Loucy (cell line): ENCODE results near the gene FALEC.

Experiments
- H2AFZ ChIP-seq: fragments of 200-600 bp; sonication (generic); 2 replicates; pipeline ENCODE4 v1.6.0; 2016; ENCODE audit warnings: antibody characterized with exemption, mild to moderate bottlenecking, low read length, moderate library complexity
- H3F3A ChIP-seq: fragments of 200-600 bp; 2 replicates; pipeline ENCODE4 v1.6.0; 2016; ENCODE audit warnings: antibody characterized with exemption, low read depth, mild to moderate bottlenecking
- H3K27me3 ChIP-seq: fragments of 200-600 bp; sonication (generic); 2 replicates; pipeline ENCODE4 v1.6.1; 2014; ENCODE audit warnings: low read length, mild to moderate bottlenecking; ENCODE audit not compliant: insufficient read depth, poor library complexity, severe bottlenecking
- H3K36me3 ChIP-seq: fragments of 200-600 bp; sonication (generic); 2 replicates; pipeline ENCODE4 v1.6.1; 2016; ENCODE audit warnings: low read length; ENCODE audit not compliant: insufficient read depth
- H3K4me1 ChIP-seq: fragments of 200-600 bp; sonication (generic); 2 replicates; pipeline ENCODE4 v1.5.1; 2014; ENCODE audit warnings: low read length, mild to moderate bottlenecking; ENCODE audit not compliant: insufficient read depth, poor library complexity, severe bottlenecking
- H3K4me2 ChIP-seq: fragments of 200-600 bp; sonication (generic); 2 replicates; pipeline ENCODE4 v1.6.0; 2014; ENCODE audit warnings: antibody characterized with exemption, low read length, low read depth, mild to moderate bottlenecking; ENCODE audit not compliant: poor library complexity, severe bottlenecking
- H3K4me3 ChIP-seq: fragments of 200-600 bp; sonication (generic); 2 replicates; pipeline ENCODE4 v1.5.1; 2014; ENCODE audit warnings: low read length, mild to moderate bottlenecking, mixed read lengths; ENCODE audit not compliant: poor library complexity, severe bottlenecking
- H3K79me2 ChIP-seq: fragments of 200-600 bp; sonication (generic); 2 replicates; pipeline ENCODE4 v1.6.1; 2014; ENCODE audit warnings: low read length; ENCODE audit not compliant: insufficient read depth
- H3K9ac ChIP-seq: fragments of 200-600 bp; sonication (generic); 2 replicates; pipeline ENCODE4 v1.6.0; 2014; ENCODE audit warnings: mild to moderate bottlenecking, low read depth, low read length, moderate library complexity; ENCODE audit not compliant: poor library complexity, severe bottlenecking
- H3K9me2 ChIP-seq: fragments of 200-600 bp; sonication (generic); replicated peaks from 2 replicates; pipeline ENCODE4 v1.6.1; 2016; ENCODE audit warnings: low read depth, low read length, mixed read lengths
- H3K9me3 ChIP-seq: fragments of 200-600 bp; sonication (generic); 2 replicates; pipeline ENCODE4 v1.6.1; 2014; ENCODE audit warnings: mild to moderate bottlenecking, antibody characterized with exemption, low read length, low read depth; ENCODE audit not compliant: insufficient read depth
- H4K20me1 ChIP-seq: fragments of 200-600 bp; sonication (generic); 2 replicates; pipeline ENCODE4 v1.6.0; 2014; ENCODE audit warnings: antibody characterized with exemption, low read length, mild to moderate bottlenecking; ENCODE audit not compliant: insufficient read depth, poor library complexity, severe bottlenecking
- EZH2phosphoT487 ChIP-seq: fragments of 200-600 bp; IDR thresholded peaks from 2 replicates; pipeline ENCODE4 v1.6.1; 2018; ENCODE audit warnings: antibody characterized with exemption, mild to moderate bottlenecking, moderate library complexity, borderline replicate concordance
- TF ChIP-seq, protein P1 (sequence below): fragments of 200-600 bp; sonication (generic); conservative IDR thresholded peaks from 2 replicates; pipeline ENCODE4 v1.5.1; 2014; ENCODE audit warnings: mild to moderate bottlenecking, antibody characterized with exemption, low read length

Gene FALEC

DNA sequence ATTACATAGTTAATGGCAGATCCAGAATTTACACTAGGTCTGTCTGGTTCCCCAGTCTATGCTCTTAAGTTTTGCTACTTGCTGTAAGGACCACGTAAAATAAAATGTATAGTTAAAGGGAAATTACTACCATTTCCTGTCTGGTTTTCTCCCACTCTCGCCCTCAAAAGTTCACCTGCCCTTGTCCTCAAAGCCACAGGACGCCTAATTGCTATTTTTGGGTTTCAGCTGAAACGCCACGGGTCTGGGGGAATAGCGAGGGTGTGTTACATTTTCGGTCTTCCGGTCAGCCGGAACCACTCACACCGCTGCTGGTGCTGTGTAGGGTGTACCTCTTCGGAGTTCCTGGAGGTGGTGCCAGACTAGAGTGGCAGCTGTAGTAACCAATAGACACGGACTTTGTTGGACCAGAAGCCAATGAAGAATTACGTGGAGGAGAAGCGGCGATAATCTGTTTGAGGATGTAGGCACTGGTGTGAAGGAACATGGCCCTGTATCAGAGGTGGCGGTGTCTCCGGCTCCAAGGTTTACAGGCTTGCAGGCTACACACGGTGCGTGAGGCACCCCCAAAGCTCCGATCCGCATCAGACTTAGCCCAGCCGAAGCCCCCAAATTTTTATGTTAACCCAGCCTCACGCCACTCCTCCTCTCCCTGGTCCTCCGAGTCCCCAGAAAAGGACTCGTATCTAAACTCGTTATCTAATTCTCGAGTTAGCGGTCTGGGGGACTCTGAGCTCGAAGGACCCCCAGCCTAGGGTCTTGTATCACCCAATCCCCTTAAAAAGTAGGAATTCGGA, 28.4 kb upstream of the FALEC start, which contains the start of gene TARS2:
Gene TARS2 (plus strand): TSS at position 454 of the 797 bp plus-strand sequence. CDS start 32 bp downstream, at position 486.
- Histone ChIP-seq H3K27me3 (no peaks in the 10 kb centered on the region), H3K4me2 (peak within 1 kb of the TSS; percentile 83), H3K9me2 (no peaks in the 10 kb centered on the region), H3K79me2 (peaks cover 18% of the 10 kb centered on the region), H3K36me3 (peaks cover 7% of the 10 kb centered on the region; the same call in 1 of the 2 replicates), H3F3A (no peaks in the 10 kb centered on the region), H3K4me3 (peak within 1 kb of the TSS; percentile 97), H3K9ac (peak within 1 kb of the TSS; percentile 89), H2AFZ (peak within 1 kb of the TSS; percentile 89), H3K4me1 (peaks cover 10% of the 10 kb centered on the region), H4K20me1 (no peaks in the 10 kb centered on the region), H3K9me3 (no peaks in the 10 kb centered on the region)
- TF ChIP-seq, protein P1, sequence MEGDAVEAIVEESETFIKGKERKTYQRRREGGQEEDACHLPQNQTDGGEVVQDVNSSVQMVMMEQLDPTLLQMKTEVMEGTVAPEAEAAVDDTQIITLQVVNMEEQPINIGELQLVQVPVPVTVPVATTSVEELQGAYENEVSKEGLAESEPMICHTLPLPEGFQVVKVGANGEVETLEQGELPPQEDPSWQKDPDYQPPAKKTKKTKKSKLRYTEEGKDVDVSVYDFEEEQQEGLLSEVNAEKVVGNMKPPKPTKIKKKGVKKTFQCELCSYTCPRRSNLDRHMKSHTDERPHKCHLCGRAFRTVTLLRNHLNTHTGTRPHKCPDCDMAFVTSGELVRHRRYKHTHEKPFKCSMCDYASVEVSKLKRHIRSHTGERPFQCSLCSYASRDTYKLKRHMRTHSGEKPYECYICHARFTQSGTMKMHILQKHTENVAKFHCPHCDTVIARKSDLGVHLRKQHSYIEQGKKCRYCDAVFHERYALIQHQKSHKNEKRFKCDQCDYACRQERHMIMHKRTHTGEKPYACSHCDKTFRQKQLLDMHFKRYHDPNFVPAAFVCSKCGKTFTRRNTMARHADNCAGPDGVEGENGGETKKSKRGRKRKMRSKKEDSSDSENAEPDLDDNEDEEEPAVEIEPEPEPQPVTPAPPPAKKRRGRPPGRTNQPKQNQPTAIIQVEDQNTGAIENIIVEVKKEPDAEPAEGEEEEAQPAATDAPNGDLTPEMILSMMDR, result no peak
- no peak for TF ChIP-seq EZH2phosphoT487

DNA sequence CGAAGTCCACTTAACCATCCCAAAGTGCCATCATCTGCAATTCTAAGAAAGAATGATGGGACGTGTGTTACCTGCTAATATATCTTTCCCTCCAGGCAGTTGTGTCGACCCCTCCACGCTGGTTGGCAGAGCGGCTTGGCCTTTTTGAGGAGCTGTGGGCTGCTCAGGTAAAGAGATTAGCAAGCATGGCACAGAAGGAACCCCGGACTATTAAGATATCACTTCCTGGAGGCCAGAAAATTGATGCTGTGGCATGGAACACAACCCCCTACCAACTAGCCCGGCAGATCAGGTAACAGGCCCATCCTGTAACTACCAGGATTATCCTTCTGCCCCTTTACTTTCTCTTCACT, 27.8 kb upstream of the FALEC start:
- no peaks in the 10 kb centered on the region for H4K20me1 ChIP-seq
- H3F3A ChIP-seq, result no peaks in the 10 kb centered on the region
- peaks cover 18% of the 10 kb centered on the region for H3K79me2 ChIP-seq
- peaks cover 10% of the 10 kb centered on the region for H3K4me1 ChIP-seq
- H3K36me3 ChIP-seq, result peaks cover 13% of the 10 kb centered on the region; the same call in 1 of the 2 replicates
- no peaks in the 10 kb centered on the region for H3K9me3 ChIP-seq
- TF ChIP-seq EZH2phosphoT487, result no peak
- TF ChIP-seq, protein P1, result no peak
- peak overlapping the region; percentile 89; the same call in 1 of the 2 replicates for H2AFZ ChIP-seq
- peak overlapping the region; percentile 97 for H3K4me3 ChIP-seq
- no peaks in the 10 kb centered on the region for H3K27me3 ChIP-seq
- peak overlapping the region; percentile 83 for H3K4me2 ChIP-seq
- peak overlapping the region; percentile 89 for H3K9ac ChIP-seq
- H3K9me2 ChIP-seq, result no peaks in the 10 kb centered on the region

DNA sequence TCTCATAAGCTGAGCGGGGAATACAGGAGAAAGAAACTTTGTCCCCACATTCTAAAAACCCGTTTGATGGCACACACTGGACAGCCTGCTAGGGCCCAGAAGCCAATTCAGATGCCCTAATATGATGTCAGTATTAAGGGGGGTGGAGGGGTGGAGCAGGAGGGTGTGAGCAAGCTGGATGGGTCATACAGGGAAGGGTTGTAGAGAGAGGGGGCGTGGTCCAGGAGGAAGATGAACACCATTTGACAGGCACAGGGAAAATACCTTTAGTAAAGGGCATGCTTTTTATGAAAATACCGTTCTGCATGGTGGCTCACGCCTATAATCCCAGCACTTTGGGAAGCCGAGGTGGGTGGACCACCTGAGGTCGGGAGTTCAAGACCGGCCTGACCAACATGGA, 22.4 kb upstream of the FALEC start:
- Histone ChIP-seq H3K27me3 (no peaks in the 10 kb centered on the region), H3K4me3 (no peak overlapping the region), H3K9me2 (no peaks in the 10 kb centered on the region), H3F3A (no peaks in the 10 kb centered on the region), H3K9ac (no peak overlapping the region), H3K4me1 (peaks cover 7% of the 10 kb centered on the region), H3K36me3 (peaks cover 28% of the 10 kb centered on the region; the same call in 1 of the 2 replicates), H3K79me2 (peaks cover 9% of the 10 kb centered on the region), H3K4me2 (no peak overlapping the region), H2AFZ (no peak overlapping the region), H4K20me1 (no peaks in the 10 kb centered on the region), H3K9me3 (no peaks in the 10 kb centered on the region)
- TF ChIP-seq, protein P1, result no peak
- TF ChIP-seq EZH2phosphoT487, result no peak
